ENCODE results near the gene KCNK4.

DNA sequence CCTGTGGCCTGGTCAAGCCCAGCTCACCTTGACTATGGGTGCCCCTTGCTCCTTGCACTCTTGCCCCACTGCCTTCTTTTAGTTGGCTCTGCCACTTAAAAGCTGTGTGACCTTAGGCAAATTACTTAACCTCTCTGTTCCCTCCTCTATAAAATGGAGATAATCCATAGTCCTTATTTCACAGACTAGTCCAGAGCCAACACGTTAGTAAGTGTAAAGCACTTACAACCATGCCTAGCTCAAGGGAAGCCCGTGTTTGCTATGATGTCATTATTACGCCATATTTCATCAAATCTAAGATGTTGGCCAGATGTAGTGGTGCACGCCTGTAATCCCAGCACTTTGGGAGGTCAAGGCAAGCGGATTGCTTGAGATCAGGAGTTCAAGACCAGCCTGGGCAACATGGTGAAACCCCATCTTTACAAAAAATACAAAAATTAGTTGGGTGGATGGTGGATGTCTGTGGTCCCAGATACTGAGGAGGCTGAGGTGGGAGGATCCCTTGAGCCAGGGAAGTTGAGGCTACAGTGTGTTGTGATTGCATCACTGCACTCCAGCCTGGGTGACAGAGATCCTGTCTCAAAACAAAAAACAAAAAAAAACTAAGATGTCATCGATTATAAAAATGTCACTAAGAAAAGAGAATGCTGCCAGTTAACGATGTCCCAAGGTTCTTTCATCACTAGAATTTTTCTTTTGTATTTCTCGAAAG is 46.6 kb downstream of the KCNK4 start:
- TF ChIP-seq, protein P1, sequence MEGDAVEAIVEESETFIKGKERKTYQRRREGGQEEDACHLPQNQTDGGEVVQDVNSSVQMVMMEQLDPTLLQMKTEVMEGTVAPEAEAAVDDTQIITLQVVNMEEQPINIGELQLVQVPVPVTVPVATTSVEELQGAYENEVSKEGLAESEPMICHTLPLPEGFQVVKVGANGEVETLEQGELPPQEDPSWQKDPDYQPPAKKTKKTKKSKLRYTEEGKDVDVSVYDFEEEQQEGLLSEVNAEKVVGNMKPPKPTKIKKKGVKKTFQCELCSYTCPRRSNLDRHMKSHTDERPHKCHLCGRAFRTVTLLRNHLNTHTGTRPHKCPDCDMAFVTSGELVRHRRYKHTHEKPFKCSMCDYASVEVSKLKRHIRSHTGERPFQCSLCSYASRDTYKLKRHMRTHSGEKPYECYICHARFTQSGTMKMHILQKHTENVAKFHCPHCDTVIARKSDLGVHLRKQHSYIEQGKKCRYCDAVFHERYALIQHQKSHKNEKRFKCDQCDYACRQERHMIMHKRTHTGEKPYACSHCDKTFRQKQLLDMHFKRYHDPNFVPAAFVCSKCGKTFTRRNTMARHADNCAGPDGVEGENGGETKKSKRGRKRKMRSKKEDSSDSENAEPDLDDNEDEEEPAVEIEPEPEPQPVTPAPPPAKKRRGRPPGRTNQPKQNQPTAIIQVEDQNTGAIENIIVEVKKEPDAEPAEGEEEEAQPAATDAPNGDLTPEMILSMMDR (IDR thresholded peaks at IDR 0.05), result no peak
- TF ChIP-seq POLR2A (IDR thresholded peaks at IDR 0.05), result no peak

All from transverse colon (tissue), 3 donors.